Inferior parietal cortex (tissue), 1 donor: ENCODE data around the gene KRT37.
"Not testable (repeated sequence)": the region's sequence is repeated elsewhere in the genome, so short reads cannot be mapped to it uniquely, and the experiment has no call there.

Source experiments
- DNase-seq: peaks from one replicate; pipeline ENCODE4 v3.0.0-alpha.2; 2016; ENCODE audit errors: extremely low spot score

KRT37 gene

DNA sequence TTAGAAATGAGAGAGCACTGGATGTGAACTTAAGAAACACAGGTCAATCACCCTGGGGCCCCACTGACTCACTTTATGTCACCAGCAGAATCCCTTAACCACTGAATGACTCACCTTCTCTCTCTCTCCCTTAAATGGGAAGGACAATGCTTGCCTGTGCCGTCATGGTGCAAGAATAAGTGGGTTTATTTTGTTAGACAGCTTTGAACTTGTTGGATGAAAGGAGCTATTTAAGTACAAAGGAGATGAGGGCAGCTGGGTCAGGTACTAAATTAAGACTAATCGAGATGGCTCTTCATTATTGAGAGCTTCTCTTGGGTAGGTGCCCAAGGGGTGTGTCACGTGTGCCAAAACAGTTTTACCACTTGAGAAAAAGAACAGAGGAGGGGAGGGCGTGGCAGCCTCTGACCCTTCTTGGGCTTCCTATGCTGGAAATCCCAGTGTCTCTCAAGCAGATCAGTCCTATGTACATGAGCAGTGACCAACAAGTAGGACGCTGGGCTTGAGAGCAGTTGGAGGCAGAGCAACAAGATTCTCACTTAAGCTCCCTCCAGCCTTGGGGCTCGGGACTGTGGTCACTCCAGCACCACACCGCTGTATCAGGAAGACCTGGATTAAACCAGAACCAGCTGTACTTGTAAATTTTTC lies 20.2 kb downstream of the KRT37 start:
- no peak for DNase-seq

DNA sequence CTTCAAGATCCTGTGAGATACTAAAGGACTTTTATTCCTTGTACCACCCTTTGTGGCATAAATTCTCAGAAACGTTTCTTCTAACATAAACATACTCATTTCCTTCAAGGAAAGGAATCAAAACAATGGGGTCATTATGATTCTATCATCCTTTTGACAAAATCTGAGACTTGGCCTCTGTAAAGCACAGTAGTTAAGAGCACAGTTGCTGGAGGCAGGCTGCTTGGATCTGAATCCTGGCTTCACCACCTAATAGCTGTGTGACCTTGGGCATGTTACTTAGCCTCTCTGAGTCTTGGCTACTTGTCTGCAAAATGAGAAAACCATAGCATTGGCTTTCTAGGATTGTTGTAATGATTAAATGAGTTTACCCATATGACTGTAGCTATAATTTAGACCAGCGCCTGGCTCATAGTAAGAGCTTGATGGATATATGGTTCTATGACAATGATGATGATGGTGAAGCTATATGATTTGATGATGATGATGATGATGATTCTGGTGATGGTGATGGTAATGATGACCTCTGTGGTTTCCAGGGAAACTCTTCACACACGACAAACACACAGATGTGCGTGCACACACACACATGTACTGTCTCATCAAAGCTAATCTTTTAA lies 20.9 kb downstream of the KRT37 start:
- DNase-seq, result no peak

DNA sequence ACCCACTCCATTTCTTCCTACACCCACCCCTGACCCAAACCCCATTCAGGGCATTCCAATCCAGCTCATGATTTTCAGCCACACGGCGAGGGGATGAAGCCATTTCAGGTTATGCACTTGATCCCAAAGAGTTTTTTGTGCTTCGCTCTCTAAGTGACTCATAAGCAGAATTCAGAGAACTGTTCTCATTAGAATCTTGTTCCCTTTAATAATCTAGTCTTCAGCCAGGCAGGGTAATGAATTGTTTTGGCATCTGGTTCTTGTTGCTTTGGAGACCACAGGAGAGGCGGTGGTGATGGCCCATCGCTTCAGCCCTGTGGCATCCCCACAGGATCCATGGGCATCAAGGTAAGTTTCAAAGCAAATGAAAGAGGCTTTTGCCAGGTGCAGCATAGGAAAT lies 22.2 kb downstream of the KRT37 start:
- no peak for DNase-seq

DNA sequence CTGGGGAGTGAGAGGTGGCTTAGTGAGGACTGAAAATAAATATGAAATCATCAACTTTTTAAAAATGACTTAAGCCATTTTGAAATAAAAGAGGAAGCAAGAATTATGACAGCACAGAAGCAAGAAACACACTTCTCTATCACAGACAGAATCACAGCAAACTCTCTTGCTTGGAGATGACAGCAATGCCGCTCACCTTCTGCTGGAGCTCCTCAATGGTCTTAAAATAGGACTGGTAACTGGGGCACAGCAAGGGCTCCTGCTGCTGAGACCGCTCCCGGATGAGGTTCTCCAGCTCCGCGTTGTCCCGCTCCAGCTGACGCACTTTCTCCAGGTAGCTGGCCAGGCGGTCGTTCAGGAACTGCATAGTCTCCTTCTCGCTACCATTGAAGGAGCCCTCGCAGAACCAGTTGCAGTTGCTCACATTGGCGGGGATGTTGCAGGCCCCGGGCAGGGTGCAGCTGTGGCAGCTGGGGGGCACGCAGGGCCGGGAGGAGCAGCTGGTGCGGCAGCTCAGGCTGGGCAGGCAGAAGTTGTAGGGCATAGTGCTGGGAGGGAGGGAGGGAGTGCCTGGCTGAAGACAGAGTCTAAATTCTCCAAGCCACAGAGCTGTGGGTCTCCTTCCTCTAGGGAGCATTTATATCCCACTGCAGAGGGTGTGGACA lies 27.3 kb downstream of the KRT37 start, which contains the start of gene KRT31:
Gene KRT31 (minus strand): TSS at position 613 of the 665 bp plus-strand sequence. CDS start 69 bp downstream, at position 544.
- no peak for DNase-seq

DNA sequence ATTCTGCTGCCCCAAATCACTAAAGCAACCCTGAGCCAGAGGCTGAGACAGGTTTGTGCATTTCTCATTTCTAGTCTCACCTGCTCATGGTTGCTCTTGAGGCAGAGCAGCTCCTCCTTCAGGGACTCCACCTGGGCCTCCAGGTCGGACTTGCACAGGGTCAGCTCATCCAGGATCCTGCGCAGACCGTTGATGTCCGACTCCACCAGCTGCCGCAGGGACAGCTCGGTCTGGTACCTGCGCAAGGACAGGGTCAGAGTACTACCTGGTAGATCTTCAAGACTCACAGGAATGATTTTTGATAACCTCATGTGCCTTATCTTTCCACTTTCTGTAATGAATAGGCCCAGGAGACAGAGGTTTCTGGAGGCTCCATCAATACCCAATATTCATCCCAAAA lies 28.0 kb downstream of the KRT37 start:
- no peak for DNase-seq

DNA sequence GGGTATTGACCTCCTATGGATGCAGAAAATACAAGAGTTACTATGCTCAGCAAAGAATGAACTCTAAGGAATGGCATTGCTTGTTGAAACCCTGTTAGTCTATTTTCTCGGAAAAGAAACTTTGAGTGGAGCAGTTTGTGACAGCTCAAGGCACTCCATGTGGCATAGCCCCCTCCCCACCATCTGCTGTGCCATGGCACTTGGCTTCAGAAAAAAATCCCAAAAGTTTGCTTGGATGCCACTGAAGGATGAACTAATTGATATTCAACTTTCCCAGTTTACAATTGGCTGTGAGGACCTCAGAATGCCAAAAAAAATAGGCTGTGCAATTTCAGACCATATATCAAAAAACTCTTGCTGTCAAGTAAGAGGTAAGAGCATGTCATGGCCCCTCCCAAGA lies 28.8 kb downstream of the KRT37 start:
- no peak for DNase-seq

DNA sequence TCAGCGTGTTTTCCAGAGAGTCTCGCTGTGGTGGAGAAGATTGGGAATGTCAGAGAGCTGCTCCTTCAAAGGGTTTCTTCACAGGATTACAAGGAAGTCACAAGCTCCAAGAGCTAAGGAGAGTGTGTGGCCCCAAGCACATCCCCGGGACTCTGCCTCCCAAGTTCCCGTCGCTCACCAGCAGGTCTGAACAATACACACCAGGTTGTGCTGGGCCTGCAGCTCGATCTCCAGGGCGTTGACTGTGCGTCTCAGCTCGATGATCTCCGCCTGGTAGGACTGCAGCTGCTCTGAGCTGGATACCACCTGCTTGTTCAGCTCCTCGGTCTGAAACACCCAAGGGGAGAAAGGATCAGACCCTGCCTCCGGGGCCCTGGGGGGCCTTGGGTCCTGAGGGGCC lies 29.3 kb downstream of the KRT37 start:
- not testable (repeated sequence) for DNase-seq

DNA sequence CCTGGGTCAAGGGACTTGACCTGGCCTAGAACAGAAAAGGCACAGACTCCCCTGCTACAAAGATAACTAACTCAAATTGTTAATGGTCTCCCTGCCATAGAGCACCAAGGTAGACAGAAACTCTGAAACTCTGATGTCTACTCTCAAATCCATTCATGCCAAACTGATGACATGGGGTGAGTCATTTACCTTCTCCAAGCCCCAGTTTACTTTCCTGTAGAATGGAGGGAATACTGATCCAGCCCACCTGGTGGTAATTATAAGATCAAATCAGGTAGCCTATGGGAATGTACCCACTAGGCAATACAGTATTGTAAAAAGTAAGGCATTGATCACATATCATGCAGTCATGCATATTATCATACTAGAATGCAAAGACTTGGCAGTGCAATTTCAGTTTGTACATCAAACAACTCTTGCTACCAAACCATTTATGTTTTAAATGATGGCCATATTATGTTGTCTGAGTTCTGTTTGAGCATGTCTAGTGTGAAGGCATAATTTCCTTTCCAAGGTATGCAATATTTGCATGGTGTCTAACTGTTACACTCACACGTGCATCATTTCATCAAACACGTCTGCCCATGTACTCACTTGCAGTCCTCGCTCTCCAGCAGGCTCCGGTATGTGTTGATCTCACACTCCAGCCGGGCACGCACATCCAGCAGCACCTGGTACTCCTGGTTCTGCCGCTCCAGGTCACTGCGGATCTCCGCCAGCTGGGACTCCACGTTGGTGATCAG lies 30.0 kb downstream of the KRT37 start:
- no peak for DNase-seq

DNA sequence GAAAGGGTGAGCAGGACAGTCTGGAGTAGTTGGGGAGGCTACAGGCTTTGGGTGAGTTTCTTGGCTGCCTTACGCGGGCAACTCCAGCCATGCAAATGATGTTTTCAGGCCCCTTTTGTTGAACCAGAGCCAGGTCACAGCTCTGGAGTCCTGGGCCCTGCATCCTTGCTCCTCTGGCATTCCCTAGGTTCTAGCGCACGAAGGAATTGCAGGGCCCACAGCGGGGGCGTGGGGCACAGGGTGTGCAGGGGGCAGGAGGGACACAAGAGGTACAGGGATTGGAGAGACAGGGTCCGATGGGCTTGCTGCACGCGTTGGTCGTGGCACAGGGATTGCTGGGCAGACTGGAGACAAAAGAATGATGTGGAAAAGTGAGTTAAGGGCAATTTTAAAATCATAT lies 30.6 kb downstream of the KRT37 start:
- DNase-seq, result no peak

DNA sequence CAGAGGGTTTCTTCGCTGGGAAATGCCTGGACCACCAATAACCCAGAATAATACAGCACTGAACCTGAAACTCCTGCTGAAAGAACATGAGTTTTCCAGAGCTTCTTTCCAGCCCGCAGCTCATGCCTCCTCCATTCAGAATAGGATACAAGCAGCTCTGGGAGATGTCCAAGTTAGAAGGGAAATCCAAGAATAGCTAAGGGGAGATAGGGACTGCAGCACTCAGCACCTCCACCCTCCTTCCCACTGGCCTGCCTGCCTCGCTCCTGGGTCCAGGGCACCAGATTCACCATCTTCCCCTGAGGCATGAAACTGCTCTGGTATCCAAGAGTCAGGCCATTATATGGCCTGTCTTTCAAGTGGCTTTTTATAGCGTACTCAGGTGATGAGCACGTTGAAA lies 31.1 kb downstream of the KRT37 start:
- DNase-seq, result no peak

DNA sequence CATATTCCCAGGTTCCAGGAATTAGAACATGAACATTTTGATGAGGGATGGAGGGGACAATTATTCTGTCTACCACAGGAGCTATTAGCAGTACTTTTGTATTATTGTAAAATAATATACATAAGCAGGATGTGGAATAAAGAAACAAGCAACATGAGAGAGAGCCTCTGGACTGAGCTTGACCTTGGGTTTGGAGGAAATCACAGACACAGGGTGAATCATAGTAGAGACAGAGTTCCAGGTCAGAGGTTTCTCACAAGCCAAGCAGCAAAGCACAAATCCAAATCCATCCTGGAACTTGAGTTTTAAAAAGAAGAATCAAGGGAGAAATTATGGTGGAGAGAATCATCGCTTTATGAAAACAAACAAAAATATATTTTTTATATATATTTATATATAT lies 32.1 kb downstream of the KRT37 start:
- DNase-seq, result no peak

DNA sequence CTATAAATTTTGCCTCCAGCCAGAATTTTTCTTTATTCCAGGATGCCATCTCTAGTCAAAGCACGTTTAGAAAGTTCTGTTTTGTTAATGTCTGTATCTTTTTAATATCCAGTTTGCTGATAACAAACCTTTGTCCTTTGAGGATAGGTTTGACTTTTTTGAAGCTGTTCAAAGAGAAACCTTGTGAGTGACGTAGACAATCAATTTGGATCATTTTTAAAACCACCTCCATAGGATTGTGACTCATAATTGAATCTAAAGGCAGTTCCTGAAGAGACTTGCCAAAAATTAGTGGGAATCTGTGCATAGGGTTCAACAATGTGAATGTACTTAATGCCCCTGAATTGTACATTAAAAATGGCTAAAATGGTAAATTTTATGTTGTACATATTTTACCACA lies 32.9 kb downstream of the KRT37 start:
- no peak for DNase-seq

DNA sequence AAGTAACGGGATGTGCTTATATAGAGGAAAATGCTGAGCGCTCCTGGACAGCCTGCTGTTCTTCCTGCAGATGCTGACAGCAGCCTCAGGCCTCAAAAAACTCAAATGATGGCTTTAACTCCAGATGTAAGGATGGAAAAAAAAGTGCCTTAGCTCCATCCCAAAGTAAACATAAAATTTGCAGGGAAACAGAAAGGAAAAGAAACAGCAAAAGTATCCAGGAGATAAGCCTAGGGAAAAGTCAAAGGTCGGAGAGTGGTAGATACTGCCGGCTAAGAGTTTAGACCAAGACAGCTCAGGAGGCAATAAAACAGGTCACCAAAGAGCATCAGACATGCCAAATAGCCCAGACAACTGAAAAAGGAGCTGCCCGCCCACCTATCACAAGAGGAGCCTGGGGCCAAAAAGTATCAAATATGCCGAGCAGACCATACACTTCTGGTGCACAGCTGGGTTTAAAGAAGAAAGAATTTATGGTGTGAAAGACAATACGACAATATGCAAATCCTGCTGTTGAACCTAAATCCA lies 33.9 kb downstream of the KRT37 start:
- DNase-seq, result no peak

DNA sequence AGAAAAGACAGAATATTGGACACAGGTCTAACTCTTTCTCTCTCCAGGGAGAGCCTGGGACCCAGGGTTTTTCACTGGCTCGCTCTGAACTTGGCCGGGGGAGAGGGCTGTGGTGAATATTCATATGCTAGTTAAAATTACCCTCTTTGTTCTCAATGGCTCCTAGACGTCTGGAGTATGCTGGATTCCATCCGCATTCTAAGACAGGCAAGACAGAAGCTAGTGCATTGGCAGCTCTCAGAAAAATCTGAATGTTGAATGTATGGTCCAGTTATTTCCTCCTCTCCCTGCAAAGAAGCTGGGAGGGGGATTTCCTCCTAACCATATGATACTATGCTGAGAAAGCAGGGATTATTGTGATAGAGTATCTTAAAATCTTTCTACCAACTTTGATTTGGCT lies 36.7 kb downstream of the KRT37 start:
- DNase-seq, result no peak

DNA sequence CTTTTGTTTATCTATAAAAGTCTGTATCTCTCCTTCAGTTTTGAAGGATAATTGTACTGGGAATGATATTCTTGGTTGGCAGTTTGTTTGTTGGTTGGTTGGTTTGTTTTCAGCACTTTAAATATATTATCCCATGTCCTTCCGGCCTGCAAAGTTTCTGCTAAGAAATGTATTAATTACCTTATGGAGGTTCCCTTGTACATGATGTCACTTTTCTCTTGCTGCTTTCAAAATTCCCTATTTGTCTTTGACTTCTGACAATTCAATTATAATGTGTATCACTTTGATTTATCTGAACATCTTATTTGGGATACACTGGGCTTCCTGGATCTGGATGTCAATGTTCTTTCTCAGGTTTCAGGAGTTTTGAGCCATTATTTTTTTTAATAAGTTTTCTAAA lies 38.2 kb downstream of the KRT37 start:
- DNase-seq, result no peak

DNA sequence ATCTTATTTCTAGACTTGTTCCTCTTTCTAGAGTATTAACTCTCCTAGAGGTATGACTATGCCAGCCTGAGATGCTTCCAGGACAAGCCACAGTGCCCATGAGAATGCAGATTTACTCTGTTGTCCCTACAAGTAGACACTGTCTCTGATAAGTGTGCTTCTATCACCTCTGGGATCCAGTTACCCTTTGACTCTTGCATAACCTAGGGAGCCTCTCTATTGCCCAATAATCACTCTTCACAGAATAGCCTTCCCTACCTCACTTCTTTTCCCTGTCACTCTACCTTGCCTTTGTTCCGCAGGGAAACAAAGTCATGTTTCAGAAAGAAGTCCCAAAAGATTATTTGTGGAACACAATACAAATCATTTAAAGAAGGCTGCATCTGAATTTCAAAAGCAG lies 40.7 kb downstream of the KRT37 start:
- no peak for DNase-seq

DNA sequence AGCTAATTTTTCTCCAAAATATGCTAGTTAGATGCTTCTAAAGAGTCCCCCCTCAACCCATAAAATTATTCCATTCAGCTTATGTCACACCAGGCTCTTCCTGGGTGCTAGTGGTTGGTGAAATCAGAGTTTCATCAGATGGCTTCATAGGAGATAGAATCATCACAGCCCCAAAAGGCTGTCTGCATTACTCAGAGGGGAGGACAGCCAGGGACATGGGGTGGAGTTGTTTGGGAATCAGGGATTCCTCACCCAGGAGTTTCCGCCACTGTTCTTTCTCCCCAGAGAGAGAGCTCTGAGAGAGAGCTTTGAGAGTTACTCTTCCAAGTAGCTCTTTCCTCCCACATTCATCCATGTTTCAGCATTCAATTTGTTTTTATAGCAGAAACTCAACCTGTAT lies 42.0 kb downstream of the KRT37 start:
- no peak for DNase-seq

DNA sequence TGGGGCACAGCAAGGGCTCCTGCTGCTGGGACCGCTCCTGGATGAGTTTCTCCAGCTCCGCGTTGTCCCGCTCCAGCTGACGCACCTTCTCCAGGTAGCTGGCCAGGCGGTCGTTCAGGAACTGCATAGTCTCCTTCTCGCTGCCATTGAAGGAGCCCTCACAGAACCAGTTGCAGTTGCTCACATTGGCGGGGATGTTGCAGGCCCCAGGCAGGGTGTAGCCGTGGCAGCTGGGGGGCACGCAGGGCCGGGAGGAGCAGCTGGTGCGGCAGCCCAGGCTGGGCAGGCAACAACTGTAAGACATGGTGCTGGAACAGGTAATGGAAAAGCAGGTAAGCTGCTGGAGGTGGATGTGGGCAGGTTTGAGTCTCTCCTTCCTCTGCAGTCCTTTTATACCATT lies 42.4 kb downstream of the KRT37 start, which contains the start of gene KRT34:
Gene KRT34 (minus strand): TSS at position 364 of the 400 bp plus-strand sequence. CDS start 60 bp downstream, at position 304.
- not testable (repeated sequence) for DNase-seq

DNA sequence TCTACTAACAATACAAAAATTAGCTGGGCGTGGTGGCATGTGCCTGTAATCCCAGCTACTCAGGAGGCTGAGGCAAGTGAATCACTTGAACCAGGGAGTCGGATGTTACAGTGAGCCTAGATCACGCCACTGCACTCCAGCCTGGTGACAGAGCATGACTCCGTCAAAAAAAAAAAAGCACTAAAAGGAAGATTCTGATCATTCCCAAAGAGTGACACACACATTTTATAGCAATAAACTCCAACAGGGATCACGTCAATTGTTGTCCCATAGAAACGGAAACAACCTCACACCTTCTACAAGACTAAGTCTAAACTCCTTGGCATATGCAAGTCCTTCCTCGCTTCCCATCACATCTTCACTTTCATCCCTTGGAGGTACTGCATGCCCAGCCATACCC lies 44.3 kb downstream of the KRT37 start:
- not testable (repeated sequence) for DNase-seq

DNA sequence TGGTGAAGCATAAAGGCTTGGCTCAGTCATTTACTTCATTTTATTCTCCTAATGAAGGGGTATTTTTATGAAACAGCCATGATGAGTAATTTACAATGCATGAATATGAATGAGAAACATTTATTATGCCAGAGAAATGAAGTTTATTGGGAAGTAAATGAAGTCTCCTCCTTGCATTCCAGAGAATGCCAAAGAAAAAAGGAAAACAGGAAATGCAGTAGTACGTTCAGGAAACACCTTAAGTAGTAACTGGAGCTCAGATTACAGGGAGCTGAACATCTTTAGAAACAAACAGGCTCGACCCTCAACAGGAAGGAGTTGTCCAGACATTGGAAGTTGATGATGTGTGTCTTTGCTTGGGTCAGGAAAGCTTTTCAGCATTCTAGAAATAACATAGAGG lies 46.8 kb downstream of the KRT37 start:
- DNase-seq, result no peak
